ENCODE results near the gene SLC8A1. TPM values are rescaled to one million over a fixed set of nuclear protein-coding genes. Genes with fewer than 3 reads are reported as not detected.

Gene SLC8A1
- total and polyA plus RNA-seq, 10 of the 15 experiments (the other 5 are each of a cell fraction or from before 2014, with no cell fraction given): under 0.01 to 1.2 (median 0.01) TPM; not detected in 3

DNA sequence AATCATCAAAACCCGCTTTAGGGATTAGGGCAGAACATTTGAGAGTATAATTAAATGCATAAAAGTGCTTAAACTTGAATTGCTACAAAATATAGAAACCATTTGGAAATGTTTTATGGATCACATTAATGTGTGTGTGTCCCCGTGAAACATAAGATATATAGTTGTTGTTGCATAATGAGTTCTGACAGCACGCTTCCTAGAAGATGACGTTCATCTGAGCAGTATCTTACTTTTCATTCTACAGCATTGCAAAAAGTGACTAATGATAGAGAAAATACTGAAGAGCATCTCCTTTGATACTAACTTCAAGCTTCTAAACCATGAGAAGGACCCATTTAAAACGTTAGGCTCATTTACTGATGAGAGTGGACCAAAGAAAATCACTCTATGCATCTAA lies 63.7 kb downstream of the SLC8A1 start (continued):
- TF ChIP-seq, protein P1, sequence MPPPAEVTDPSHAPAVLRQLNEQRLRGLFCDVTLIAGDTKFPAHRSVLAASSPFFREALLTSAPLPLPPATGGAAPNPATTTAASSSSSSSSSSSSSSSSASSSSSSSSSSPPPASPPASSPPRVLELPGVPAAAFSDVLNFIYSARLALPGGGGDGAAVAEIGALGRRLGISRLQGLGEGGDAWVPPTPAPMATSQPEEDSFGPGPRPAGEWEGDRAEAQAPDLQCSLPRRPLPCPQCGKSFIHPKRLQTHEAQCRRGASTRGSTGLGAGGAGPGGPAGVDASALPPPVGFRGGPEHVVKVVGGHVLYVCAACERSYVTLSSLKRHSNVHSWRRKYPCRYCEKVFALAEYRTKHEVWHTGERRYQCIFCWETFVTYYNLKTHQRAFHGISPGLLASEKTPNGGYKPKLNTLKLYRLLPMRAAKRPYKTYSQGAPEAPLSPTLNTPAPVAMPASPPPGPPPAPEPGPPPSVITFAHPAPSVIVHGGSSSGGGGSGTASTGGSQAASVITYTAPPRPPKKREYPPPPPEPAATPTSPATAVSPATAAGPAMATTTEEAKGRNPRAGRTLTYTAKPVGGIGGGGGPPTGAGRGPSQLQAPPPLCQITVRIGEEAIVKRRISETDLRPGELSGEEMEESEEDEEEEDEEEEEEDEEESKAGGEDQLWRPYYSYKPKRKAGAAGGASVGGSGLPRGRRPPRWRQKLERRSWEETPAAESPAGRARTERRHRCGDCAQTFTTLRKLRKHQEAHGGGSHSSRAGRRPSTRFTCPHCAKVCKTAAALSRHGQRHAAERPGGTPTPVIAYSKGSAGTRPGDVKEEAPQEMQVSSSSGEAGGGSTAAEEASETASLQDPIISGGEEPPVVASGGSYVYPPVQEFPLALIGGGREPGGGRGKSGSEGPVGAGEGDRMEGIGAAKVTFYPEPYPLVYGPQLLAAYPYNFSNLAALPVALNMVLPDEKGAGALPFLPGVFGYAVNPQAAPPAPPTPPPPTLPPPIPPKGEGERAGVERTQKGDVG (CRISPR knock-in tag; IDR thresholded peaks at IDR 0.05): no peak
- TF ChIP-seq JUNB (IDR thresholded peaks at IDR 0.05) (no peak), BCL11A (IDR thresholded peaks at IDR 0.05; ENCODE audit: low read depth, low read length) (no peak), ZNF217 (IDR thresholded peaks at IDR 0.05) (no peak), ZBTB33 (IDR thresholded peaks at IDR 0.05) (no peak), EP300 (IDR thresholded peaks at IDR 0.05; ENCODE audit: borderline replicate concordance in 1 of 2, control insufficient read depth in 1 of 2, low read depth in 2 of 2, low read length in 2 of 2) (no peak), CEBPB (IDR thresholded peaks at IDR 0.05; ENCODE audit: borderline replicate concordance in 1 of 2, low read depth in 2 of 2, low read length in 2 of 2) (no peak), MYC (IDR thresholded peaks at IDR 0.05; ENCODE audit: insufficient read depth, insufficient read length, insufficient replicate concordance, low read length, severe bottlenecking) (no peak), IRF5 (IDR thresholded peaks at IDR 0.05; ENCODE audit: borderline replicate concordance) (no peak), NR2C1 (IDR thresholded peaks at IDR 0.05) (no peak), HDAC6 (IDR thresholded peaks at IDR 0.05; ENCODE audit: unreplicated experiment) (no peak)
- TF ChIP-seq, protein P2, sequence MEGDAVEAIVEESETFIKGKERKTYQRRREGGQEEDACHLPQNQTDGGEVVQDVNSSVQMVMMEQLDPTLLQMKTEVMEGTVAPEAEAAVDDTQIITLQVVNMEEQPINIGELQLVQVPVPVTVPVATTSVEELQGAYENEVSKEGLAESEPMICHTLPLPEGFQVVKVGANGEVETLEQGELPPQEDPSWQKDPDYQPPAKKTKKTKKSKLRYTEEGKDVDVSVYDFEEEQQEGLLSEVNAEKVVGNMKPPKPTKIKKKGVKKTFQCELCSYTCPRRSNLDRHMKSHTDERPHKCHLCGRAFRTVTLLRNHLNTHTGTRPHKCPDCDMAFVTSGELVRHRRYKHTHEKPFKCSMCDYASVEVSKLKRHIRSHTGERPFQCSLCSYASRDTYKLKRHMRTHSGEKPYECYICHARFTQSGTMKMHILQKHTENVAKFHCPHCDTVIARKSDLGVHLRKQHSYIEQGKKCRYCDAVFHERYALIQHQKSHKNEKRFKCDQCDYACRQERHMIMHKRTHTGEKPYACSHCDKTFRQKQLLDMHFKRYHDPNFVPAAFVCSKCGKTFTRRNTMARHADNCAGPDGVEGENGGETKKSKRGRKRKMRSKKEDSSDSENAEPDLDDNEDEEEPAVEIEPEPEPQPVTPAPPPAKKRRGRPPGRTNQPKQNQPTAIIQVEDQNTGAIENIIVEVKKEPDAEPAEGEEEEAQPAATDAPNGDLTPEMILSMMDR (IDR thresholded peaks at IDR 0.05 in 2 of 3, conservative IDR thresholded peaks at IDR 0.05 in 1 of 3; ENCODE audit: control insufficient read depth in 2 of 3, extremely low read depth in 1 of 3, insufficient read depth in 1 of 3, low read depth in 3 of 3, low read length in 3 of 3): no peak

Data from GM12878 (cell line).